NCI-H748 (cell line): ENCODE measurements around the gene SSTR1.

Experiments used
- DNase-seq: peaks from one replicate; lab custom pipeline; 2025; ENCODE audit not compliant: unreplicated experiment; lab: John Stamatoyannopoulos, UW

The SSTR1 gene

DNA sequence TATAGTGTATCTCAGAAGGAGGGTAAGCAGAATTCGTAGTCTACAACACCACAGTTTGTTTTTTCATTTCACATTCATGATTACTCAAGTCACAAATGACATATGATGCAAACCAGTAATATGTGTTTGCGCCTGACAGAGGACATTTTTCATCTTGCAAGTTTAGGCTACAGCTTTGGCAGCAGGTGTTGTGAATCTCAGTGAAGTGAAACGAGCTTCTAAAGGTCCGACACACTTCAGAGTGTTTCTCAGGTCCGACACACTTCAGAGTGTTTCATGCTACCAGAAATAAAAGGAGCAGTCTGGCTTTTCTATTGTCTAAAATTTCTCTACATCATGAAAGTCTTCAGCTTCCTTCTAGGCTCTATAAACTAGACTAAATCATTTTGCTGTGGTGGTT is 25.5 kb downstream of the SSTR1 start:
- DNase-seq = no peak

DNA sequence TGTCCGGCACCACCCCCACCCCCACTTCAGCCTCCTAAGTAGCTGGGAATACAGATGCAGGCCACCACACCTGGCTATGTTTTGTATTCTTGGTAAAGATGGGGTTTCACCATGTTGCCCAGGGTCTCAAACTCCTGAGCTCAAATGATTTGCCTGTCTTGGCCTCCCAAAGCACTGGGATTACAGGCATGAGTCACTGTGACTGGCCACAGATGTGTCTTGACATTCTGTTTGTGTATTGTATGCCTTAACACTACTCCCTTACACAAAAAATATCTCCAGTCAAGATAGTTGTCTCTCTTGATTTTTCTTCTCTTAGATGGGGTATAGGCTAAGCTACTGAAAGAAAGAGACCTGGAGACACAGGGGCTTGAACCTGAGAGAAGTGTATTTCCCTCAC is 30.6 kb downstream of the SSTR1 start:
- no peak for DNase-seq

DNA sequence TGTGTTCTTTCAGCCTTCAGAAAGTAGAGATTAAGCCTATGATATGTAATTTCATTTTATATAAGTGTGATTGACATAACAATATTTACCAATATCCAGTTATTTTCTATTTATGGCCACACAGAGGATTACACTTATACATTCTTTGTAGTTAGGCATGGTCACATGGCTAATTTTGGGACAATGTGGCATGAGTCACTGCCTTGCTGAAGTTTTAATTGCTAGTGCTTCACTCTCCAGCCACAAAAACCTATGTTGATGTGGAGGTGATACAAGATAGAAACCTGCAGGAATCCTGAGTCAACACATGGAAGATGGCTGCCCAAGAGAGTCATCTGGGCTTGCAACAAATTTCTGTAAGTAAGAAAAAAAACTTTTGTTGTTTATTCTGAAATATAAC is 31.2 kb downstream of the SSTR1 start:
- no peak for DNase-seq

DNA sequence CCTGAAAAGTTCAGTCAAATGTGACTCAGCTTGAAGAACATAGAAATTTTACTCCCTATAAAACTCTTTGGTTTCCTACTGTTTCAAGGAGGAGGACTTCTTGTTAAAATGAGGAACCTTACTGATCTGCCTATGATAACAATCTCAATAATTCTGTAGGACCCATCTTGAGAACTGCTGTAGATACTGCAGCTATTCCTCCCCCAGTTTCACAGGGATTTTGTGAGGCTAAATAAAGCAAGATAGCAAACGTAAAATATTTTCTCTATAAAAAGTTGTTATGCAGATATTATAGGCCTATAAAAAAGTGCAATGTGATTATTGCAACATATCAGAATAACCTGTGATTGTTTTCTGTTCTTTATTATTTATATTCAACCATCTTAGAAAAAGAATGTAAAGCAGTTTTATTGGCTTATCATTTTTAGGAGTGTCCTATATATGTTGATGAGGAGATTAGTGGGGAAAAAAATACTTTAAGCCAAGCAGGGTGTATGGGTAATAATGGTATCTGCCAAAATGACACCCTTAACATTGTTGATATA is 36.1 kb downstream of the SSTR1 start:
- DNase-seq = no peak

DNA sequence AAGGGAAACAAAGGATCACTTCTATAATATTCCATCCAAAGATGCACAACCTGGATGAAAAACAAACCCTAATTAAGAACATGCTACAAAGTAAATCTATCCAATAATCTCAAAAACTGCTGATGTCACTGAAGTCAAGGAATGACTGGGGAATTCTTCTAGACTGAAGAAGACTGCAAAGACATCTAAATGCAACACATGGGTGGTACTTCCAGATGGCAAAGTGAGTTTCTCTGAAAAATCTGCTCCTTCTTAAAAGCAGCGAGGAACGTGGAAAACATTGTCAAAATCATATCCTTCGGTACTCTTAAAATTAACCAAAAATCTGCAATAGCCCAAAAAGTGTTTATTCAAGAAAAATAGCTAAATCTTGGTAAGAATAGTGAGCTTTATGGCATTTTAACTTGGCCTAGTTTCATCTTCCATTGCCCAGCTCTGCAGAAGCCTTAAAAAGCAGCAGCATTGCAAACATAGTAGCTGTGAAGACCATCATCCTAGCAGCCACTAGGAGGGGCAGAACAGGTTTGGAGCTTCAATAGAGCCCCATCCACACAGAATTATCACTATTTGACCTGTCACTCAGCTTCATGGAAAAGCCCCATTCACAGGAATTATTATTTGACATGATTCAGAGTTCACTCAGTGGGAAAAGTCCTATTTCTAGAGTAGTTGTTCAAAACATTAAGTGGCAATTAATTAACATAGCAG is 40.8 kb downstream of the SSTR1 start:
- DNase-seq = peak; percentile 18

DNA sequence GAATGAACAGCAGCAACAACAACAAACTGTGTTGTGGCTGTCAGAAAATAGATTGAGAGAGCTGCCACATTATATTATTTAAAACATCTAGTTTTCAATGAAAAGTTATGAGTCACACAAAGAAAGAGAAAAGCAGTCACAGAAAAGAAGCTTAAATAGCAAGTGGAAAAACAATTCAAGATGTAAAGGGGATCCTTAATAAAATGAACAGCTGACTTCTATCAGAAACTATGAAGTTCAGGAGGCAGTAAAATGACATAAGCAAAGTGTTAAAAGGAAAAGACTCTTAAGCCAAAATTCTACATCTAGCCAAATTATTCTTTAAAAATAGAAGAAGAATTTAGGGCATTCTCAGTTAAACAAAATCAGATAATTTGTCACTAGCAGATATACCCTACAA is 42.6 kb downstream of the SSTR1 start:
- DNase-seq = no peak

DNA sequence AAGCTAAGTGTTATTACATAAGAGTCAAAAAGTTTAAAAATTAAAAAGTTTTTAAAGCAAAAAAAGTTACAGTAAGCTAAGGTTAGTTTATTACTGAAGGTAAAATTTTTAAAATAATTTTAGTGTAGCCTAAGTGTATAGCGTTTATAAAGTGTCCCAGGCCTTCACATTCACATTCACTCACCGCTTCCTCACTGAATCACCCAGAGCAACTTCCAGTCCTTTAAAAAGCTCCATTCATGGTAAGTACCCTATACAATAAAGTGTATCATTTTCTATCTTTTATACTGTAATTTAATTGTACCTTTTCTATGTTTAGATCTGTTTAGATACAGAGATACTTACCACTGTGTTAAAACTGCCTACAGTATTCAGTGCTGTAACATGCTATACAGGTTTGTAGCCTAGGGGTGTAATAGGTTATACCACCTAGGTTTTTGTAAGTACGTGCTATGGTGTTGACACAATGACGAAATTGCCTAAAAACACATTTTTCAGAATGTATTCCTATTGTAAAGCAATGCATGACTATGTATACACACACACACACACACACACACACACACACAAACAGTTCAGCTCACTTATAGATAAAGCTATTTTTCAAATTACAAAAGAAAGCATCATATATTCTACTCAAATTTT is 44.5 kb downstream of the SSTR1 start:
- peak; percentile 67 for DNase-seq

DNA sequence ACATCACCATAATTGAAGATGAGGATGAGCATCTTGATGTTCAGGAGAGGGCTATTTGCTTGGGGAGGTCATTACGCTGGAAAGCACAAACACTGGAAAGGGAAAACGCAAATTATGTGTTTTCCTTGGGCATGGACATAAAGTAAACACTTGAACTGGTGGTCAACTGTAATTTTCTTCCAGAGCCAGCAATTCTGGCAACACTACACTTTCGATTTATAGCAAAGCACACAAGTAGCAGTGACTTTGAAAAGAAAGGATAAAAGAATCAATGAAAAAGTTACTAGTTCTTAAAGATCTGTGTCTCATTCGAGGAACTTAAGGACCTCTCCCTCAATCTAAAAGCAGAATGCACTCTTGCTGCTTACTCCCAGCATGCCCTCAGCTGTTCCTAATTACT is 46.0 kb downstream of the SSTR1 start:
- DNase-seq = peak; percentile 65

DNA sequence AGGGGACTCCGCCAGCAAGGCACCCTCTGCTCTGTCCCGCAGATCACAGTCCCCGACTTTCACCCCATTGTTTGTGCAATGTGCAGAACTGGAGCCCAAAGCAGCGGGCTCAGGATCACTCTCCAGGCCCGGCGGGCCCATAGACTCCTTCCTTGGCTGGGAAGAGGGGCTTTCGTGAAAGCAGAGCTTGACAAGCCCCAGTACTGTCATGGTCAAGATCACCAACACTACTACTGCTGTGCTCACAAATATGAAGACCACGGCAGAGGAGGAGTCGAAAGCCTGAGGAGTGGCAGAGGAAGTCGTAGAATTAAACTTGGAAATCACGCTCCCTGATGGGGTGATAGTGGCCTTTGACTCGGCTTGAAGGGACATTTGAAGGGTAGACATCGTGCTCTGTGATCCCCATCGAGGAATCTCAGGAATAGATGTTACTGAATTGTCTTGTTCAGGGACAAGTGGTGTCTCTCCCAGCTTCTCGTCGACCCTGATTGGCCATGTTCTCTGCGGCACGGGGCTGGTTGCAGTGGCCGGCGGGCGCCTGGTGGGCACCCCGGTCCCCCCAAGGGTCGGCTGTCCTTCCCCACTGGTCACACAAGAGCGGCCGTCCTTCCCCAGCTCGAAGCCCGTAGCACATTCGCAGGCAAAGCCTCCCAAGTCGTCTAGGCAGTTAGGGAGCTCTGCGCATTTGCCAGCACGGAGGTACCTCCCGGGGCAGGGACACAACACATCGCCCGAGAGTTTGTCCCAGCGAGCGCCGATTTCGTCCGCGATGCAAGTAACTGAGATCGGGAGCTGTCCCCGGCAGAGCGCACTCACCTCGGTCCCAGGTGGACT is 47.1 kb downstream of the SSTR1 start:
- DNase-seq = no peak

DNA sequence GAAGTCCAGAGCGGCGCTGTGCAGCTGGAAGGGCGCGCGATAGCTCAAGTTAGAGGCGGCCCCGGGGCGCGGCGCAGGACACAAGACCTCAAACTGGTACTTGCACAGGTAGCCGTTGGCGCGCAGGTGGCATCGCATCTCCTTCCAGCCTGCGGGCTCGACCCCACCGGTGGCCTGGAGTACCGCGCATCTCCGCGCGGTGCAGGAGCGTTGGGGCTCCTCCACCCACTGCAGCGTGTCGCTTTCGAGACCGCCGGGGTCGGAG is 47.6 kb downstream of the SSTR1 start:
- no peak for DNase-seq

DNA sequence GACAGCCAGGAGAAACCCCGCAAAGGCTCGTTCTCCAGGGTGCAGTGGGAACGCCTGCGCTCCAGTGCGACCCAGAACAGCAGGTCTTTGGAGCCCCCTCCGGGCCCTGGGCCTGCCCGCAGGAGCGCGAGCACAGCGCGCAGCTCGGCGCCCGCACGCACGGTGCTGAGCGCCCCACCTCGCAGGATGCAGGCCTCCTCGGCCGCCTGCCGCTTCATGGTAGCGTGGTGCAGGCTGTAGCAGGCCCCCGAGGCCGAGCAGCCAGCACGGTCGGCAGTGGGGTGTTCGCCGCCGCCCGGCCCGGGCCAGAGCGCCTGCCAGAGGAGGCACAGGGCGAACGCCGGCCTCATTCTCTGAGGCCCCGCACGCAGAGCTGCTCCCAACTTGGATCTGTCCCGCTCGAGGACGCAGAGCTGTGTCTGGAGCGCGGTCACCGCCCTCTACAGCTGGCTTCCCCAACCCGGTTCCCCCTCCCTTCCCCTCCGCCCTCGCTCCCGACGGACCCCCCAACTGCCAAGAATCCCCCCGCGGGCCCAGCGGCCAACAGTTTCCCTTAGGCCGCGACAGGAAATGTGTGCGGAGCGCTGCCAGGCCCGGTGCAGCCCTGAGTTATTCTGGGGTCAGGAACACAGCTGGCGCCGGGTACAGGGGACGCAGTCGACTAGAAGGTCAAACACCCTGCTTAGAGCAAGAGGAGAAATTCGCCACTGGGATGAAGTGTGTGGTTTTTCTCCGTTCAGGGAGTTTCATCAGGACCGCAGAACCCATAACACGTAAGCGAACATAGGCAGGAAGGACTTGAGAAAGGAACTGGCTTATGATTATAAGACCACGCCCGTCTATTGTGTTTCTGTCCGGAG is 48.2 kb downstream of the SSTR1 start, which contains the start of gene CLEC14A:
TSS of gene CLEC14A (minus strand) at position 421 of the 860 bp plus-strand sequence. CDS start at position 350, 71 bp downstream.
- peak; percentile 37 for DNase-seq

DNA sequence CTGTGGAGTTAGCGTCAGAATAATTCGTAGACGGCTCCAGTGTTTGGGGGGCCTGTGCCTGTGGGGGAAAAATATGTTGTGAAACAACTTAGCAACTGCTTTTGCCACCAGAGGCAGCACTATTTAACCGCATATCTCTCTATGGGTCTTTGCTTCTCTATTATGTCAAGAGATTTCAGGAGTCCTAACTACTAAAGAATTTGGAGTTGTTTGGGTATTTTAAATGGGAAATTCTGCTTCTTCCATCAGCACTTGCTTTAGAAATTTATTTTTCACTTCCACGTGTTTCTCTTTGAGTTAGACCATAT is 48.8 kb downstream of the SSTR1 start:
- DNase-seq = no peak

DNA sequence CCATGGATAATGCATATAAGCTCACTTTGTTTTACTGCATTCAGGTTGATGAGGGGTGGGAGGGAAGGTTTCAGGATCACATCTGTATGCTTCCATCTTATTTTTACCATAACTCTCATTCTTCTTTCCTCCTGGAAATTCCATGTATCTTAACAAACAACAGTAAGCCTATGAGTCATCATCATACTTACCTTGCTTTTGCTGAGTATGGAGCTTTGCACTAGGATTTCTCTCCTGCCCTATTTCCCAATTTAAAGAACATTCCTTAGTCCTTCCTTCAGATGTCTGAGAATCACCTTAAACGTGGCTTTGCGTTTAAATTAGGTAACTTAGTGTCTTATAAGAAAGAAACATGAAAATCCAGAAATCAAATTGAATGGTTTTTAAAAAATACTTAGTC is 49.8 kb downstream of the SSTR1 start:
- no peak for DNase-seq

DNA sequence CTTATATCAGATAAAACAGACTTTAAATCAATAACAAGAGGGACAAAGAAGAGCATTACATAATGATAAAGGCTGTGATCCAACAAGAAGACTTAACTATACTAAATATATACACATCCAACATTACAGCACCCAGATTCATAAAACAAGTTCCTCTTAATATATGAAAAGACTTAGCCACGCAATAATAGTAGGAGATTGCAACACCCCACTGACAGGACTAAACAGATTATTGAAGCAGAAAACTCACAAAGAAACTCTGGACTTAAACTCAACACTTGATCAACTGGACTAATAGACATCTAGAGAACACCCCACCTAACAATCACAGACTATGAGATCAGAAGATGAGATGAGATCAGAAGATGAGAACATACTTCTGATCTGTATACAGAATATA is 53.9 kb downstream of the SSTR1 start:
- DNase-seq = no peak
